OCI-LY3 (cell line): ENCODE results near the gene POLRMT.

Experiments used
- H2AFZ ChIP-seq: fragments of 200-600, 300-600 bp; shearing (Covaris generic); 2 replicates; pipeline ENCODE4 v1.6.0; 2014; ENCODE audit warnings: antibody characterized with exemption, low read depth, low read length
- H3K27ac ChIP-seq: fragments of 200-600, 300-600 bp; sonication (generic); 2 replicates; pipeline ENCODE4 v1.5.1; 2014; ENCODE audit warnings: mild to moderate bottlenecking, low read length, moderate library complexity, mixed read lengths
- H3K27me3 ChIP-seq: fragments of 200-600, 300-600 bp; sonication (generic); 2 replicates; pipeline ENCODE4 v1.6.1; 2014; ENCODE audit warnings: low read depth, low read length, mixed read lengths
- H3K36me3 ChIP-seq: fragments of 200-600, 300-600 bp; sonication (generic); replicated peaks from 2 replicates; pipeline ENCODE3; 2014; ENCODE audit warnings: low read depth, low read length, mixed read lengths
- H3K4me1 ChIP-seq: fragments of 300-600, 200-600 bp; sonication (generic); 2 replicates; pipeline ENCODE4 v1.6.1; 2014; ENCODE audit warnings: low read length, mixed read lengths
- H3K4me2 ChIP-seq: fragments of 200-600, 300-600 bp; sonication (generic); 2 replicates; pipeline ENCODE4 v1.6.1; 2014; ENCODE audit warnings: low read length, mixed read lengths
- H3K4me3 ChIP-seq: fragments of 300-600, 200-600 bp; sonication (generic); 2 replicates; pipeline ENCODE4 v1.5.1; 2014; ENCODE audit warnings: antibody characterized with exemption, mild to moderate bottlenecking, low read length, moderate library complexity
- H3K79me2 ChIP-seq: fragments of 300-600, 200-600 bp; shearing (Covaris generic); 2 replicates; pipeline ENCODE4 v1.6.1; 2014; ENCODE audit warnings: mild to moderate bottlenecking, low read length, mixed read lengths
- H3K9ac ChIP-seq: fragments of 300-600, 200-600 bp; shearing (Covaris generic); 2 replicates; pipeline ENCODE4 v1.6.0; 2014; ENCODE audit warnings: mild to moderate bottlenecking, low read length, moderate library complexity
- H3K9me3 ChIP-seq: fragments of 200-600, 300-600 bp; shearing (Covaris generic); 2 replicates; pipeline ENCODE4 v1.6.1; 2014; ENCODE audit warnings: low read length, mixed read lengths; ENCODE audit not compliant: insufficient read depth
- H4K20me1 ChIP-seq: fragments of 200-600, 300-600 bp; sonication (generic); 2 replicates; pipeline ENCODE4 v1.6.1; 2016; ENCODE audit warnings: low read length, mixed read lengths; ENCODE audit not compliant: insufficient read depth
- CTCF ChIP-seq: fragments of 200-600, 300-600 bp; sonication (generic); IDR thresholded peaks from 2 replicates; pipeline ENCODE4 v1.5.1; 2014; ENCODE audit warnings: antibody characterized with exemption, low read length, low read depth
- EZH2phosphoT487 ChIP-seq: fragments of 200-600 bp; shearing (Covaris generic); IDR thresholded peaks from 2 replicates; pipeline ENCODE4 v1.6.1; 2018; ENCODE audit warnings: antibody characterized with exemption, mixed run types, low read depth

POLRMT gene

GRCh38 chr19:640606-641189 lies 7.4 kb upstream of the POLRMT start:
- Histone ChIP-seq H3K79me2 (no peaks in the 10 kb centered on the region), H3K4me3 (no peak overlapping the region), H3K36me3 (peaks cover 11% of the 10 kb centered on the region), H3K9me3 (no peaks in the 10 kb centered on the region), H3K9ac (no peak overlapping the region), H3K4me2 (no peak overlapping the region), H4K20me1 (0 out of 2 replicates have a peak, but pooled peaks cover 2% of the 10 kb centered on the region), H3K27ac (no peak overlapping the region), H3K4me1 (no peaks in the 10 kb centered on the region), H2AFZ (no peak overlapping the region), H3K27me3 (no peaks in the 10 kb centered on the region)
- TF ChIP-seq CTCF (no peak), EZH2phosphoT487 (no peak)

- Histone ChIP-seq H3K4me1 (no peaks in the 10 kb centered on the region), H3K27me3 (no peaks in the 10 kb centered on the region), H3K4me3 (no peak overlapping the region), H3K4me2 (no peak overlapping the region), H3K36me3 (peaks cover 9% of the 10 kb centered on the region), H3K79me2 (no peaks in the 10 kb centered on the region), H3K27ac (no peak overlapping the region), H4K20me1 (0 out of 2 replicates have a peak, but pooled peaks cover 2% of the 10 kb centered on the region), H3K9ac (no peak overlapping the region), H2AFZ (no peak overlapping the region), H3K9me3 (no peaks in the 10 kb centered on the region)
- no peak for TF ChIP-seq EZH2phosphoT487
- TF ChIP-seq CTCF = no peak
These were observed 6.8 kb upstream of the POLRMT start for GRCh38 chr19:640161-640558.

GRCh38 chr19:639253-640160 lies 6.2 kb upstream of the POLRMT start, which contains the start of gene FGF22:
TSS of gene FGF22 (plus strand) at chr19:639879. CDS start at chr19:639926, 47 bp downstream.
- H3K4me3 ChIP-seq = no peak within 1 kb of the TSS

More at GRCh38 chr19:639253-640160, 6.2 kb upstream of the POLRMT start, which contains the start of gene FGF22:
- no peak within 1 kb of the TSS for H3K27ac ChIP-seq
- peaks cover 5% of the 10 kb centered on the region for H3K36me3 ChIP-seq
- no peaks in the 10 kb centered on the region for H3K27me3 ChIP-seq
- no peaks in the 10 kb centered on the region for H4K20me1 ChIP-seq
- H3K9me3 ChIP-seq = no peaks in the 10 kb centered on the region
- H3K4me1 ChIP-seq = no peaks in the 10 kb centered on the region
- no peak within 1 kb of the TSS for H2AFZ ChIP-seq
- no peak within 1 kb of the TSS for H3K4me2 ChIP-seq
- TF ChIP-seq EZH2phosphoT487 (no peak), CTCF (no peak)
- no peak within 1 kb of the TSS for H3K9ac ChIP-seq
- H3K79me2 ChIP-seq = no peaks in the 10 kb centered on the region
